Muscle layer of duodenum (tissue), 2 donors: ENCODE results near the gene GRIN3B.

Source experiments
- H3K27ac ChIP-seq: one replicate; pipeline ENCODE4 v1.7.0; 2013; ENCODE audit warnings: mild to moderate bottlenecking, low read length
- H3K27me3 ChIP-seq: one replicate; pipeline ENCODE4 v1.7.0; 2013; ENCODE audit warnings: low read depth, mild to moderate bottlenecking, control low read depth, low read length
- H3K36me3 ChIP-seq, 2 donors: one replicate each; pipeline ENCODE4 v1.7.0; 2013; ENCODE audit warnings: low read length in 2 of 2, control low read depth in 1 of 2, mild to moderate bottlenecking in 1 of 2; ENCODE audit not compliant: insufficient read depth in 2 of 2, control insufficient read depth in 1 of 2
- H3K4me1 ChIP-seq, 2 donors: one replicate each; pipeline ENCODE4 v1.7.0; 2013; ENCODE audit warnings: low read length in 2 of 2, mild to moderate bottlenecking in 2 of 2, control low read depth in 1 of 2, moderate library complexity in 1 of 2; ENCODE audit not compliant: insufficient read depth in 2 of 2, control insufficient read depth in 1 of 2
- H3K4me3 ChIP-seq, 2 donors: one replicate each; pipeline ENCODE4 v1.7.0; 2013; ENCODE audit warnings: low read length in 2 of 2, low read depth in 1 of 2, mild to moderate bottlenecking in 1 of 2
- H3K9me3 ChIP-seq, 2 donors: one replicate each; pipeline ENCODE4 v1.7.0; 2013; ENCODE audit warnings: low read length in 2 of 2, control low read depth in 1 of 2, mild to moderate bottlenecking in 1 of 2; ENCODE audit not compliant: control insufficient read depth in 1 of 2
- donor health status: healthy.

Gene GRIN3B

GRCh38 chr19:984165-984967 lies 15.9 kb upstream of the GRIN3B start, which contains the start of gene WDR18:
TSS of gene WDR18 (plus strand) at chr19:984345. CDS start at chr19:984354, 9 bp downstream.
- H3K9me3 ChIP-seq, result no peaks in the 10 kb centered on the region
- peak within 1 kb of the TSS; percentile 60 for H3K27ac ChIP-seq

GRCh38 chr19:986083-986482 lies 14.1 kb upstream of the GRIN3B start:
- H3K9me3 ChIP-seq, result no peaks in the 10 kb centered on the region
- no peak overlapping the region for H3K4me3 ChIP-seq
- peaks cover 0 to 24% of the 10 kb centered on the region in 2 donors for H3K4me1 ChIP-seq
- H3K27ac ChIP-seq, result no peak overlapping the region
- no peaks in the 10 kb centered on the region for H3K27me3 ChIP-seq
- H3K36me3 ChIP-seq, result peaks cover 4 to 41% of the 10 kb centered on the region in 2 donors

More at GRCh38 chr19:984165-984967, 15.9 kb upstream of the GRIN3B start, which contains the start of gene WDR18:
- no peaks in the 10 kb centered on the region for H3K27me3 ChIP-seq
- H3K4me1 ChIP-seq, result peaks cover 0 to 24% of the 10 kb centered on the region in 2 donors
- H3K4me3 ChIP-seq, result peak within 1 kb of the TSS; percentile 76 to 96
- peaks cover 4 to 25% of the 10 kb centered on the region in 2 donors for H3K36me3 ChIP-seq

GRCh38 chr19:988081-988480 lies 12.1 kb upstream of the GRIN3B start:
- Histone ChIP-seq H3K4me3 (no peak overlapping the region), H3K27me3 (no peaks in the 10 kb centered on the region), H3K4me1 (peaks cover 0 to 18% of the 10 kb centered on the region in 2 donors), H3K36me3 (peaks cover 4 to 46% of the 10 kb centered on the region in 2 donors), H3K27ac (no peak overlapping the region), H3K9me3 (no peaks in the 10 kb centered on the region)

GRCh38 chr19:988510-988909 lies 11.7 kb upstream of the GRIN3B start:
- no peaks in the 10 kb centered on the region for H3K9me3 ChIP-seq
- H3K4me3 ChIP-seq, result no peak overlapping the region
- no peak overlapping the region for H3K27ac ChIP-seq
- H3K36me3 ChIP-seq, result peaks cover 4 to 51% of the 10 kb centered on the region in 2 donors
- no peaks in the 10 kb centered on the region for H3K27me3 ChIP-seq
- H3K4me1 ChIP-seq, result peaks cover 0 to 15% of the 10 kb centered on the region in 2 donors

GRCh38 chr19:989381-990081 lies 10.7 kb upstream of the GRIN3B start:
- Histone ChIP-seq H3K4me3 (no peak overlapping the region), H3K36me3 (peaks cover 4 to 61% of the 10 kb centered on the region in 2 donors), H3K4me1 (peaks cover 0 to 12% of the 10 kb centered on the region in 2 donors), H3K27ac (no peak overlapping the region), H3K27me3 (no peaks in the 10 kb centered on the region), H3K9me3 (no peaks in the 10 kb centered on the region)

- Histone ChIP-seq H3K27me3 (no peaks in the 10 kb centered on the region), H3K9me3 (no peaks in the 10 kb centered on the region), H3K27ac (no peak overlapping the region), H3K4me1 (peaks cover 0 to 6% of the 10 kb centered on the region in 2 donors), H3K4me3 (no peak overlapping the region), H3K36me3 (peaks cover 4 to 65% of the 10 kb centered on the region in 2 donors)
Observed at GRCh38 chr19:990119-990571, 10.1 kb upstream of the GRIN3B start.

- peaks cover 4 to 62% of the 10 kb centered on the region in 2 donors for H3K36me3 ChIP-seq
- H3K4me3 ChIP-seq, result no peak overlapping the region
- H3K27me3 ChIP-seq, result peaks cover 5% of the 10 kb centered on the region
- H3K27ac ChIP-seq, result no peak overlapping the region
- H3K4me1 ChIP-seq, result peaks cover 0 to 1% of the 10 kb centered on the region in 2 donors
- H3K9me3 ChIP-seq, result no peaks in the 10 kb centered on the region
Observed at GRCh38 chr19:990746-991145, 9.5 kb upstream of the GRIN3B start.

- Histone ChIP-seq H3K27ac (no peak overlapping the region), H3K36me3 (peaks cover 4 to 56% of the 10 kb centered on the region in 2 donors), H3K4me1 (peaks cover 0 to 7% of the 10 kb centered on the region in 2 donors), H3K4me3 (no peak overlapping the region), H3K9me3 (no peaks in the 10 kb centered on the region), H3K27me3 (peaks cover 11% of the 10 kb centered on the region)
Observed at GRCh38 chr19:991174-991931, 8.9 kb upstream of the GRIN3B start.

GRCh38 chr19:991932-992669 lies 8.1 kb upstream of the GRIN3B start:
- no peak overlapping the region for H3K4me3 ChIP-seq
- peaks cover 4 to 50% of the 10 kb centered on the region in 2 donors for H3K36me3 ChIP-seq
- H3K27ac ChIP-seq, result no peak overlapping the region
- H3K27me3 ChIP-seq, result peaks cover 16% of the 10 kb centered on the region
- H3K4me1 ChIP-seq, result peaks cover 0 to 10% of the 10 kb centered on the region in 2 donors
- no peaks in the 10 kb centered on the region for H3K9me3 ChIP-seq

GRCh38 chr19:992670-993055 lies 7.6 kb upstream of the GRIN3B start:
- H3K9me3 ChIP-seq, result no peaks in the 10 kb centered on the region
- no peak overlapping the region for H3K27ac ChIP-seq
- peaks cover 0 to 10% of the 10 kb centered on the region in 2 donors for H3K4me1 ChIP-seq
- no peak overlapping the region for H3K4me3 ChIP-seq
- H3K36me3 ChIP-seq, result peaks cover 4 to 46% of the 10 kb centered on the region in 2 donors
- peaks cover 21% of the 10 kb centered on the region for H3K27me3 ChIP-seq
